Tibial artery (tissue), 4 donors: ENCODE measurements around the gene VILL.

Experiments
- DNase-seq, 2 donors: peaks; one replicate each; pipeline ENCODE4 v3.0.0-alpha.2; 2019
- H3K27ac ChIP-seq, 2 donors: fragments of 200-600 bp; sonication (generic) in 1 of 2; 1 replicate in 1 of 2; 2 replicates in 1 of 2; pipeline ENCODE4 v1.5.1; 2018 to 2019; ENCODE audit warnings: mild to moderate bottlenecking in 1 of 2
- H3K27me3 ChIP-seq, 2 donors: fragments of 200-600 bp; sonication (generic) in 1 of 2; one replicate each; pipeline versions ENCODE4 v1.5.1 to v1.6.0; 2016 to 2019
- H3K36me3 ChIP-seq, 3 donors: fragments of 200-600 bp; sonication (generic) in 2 of 3; one replicate each; pipeline ENCODE4 v1.5.1; 2016 to 2019; ENCODE audit warnings: mild to moderate bottlenecking in 2 of 3
- H3K4me1 ChIP-seq, 4 donors: fragments of 200-600 bp; sonication (generic) in 2 of 4; 1 replicate in 3 of 4; 2 replicates in 1 of 4; pipeline ENCODE4 v1.5.1; 2016 to 2019
- H3K4me3 ChIP-seq, 2 donors: fragments of 200-600 bp; sonication (generic) in 1 of 2; 1 replicate in 1 of 2; 2 replicates in 1 of 2; pipeline ENCODE4 v1.5.1; 2018 to 2019; ENCODE audit warnings: mild to moderate bottlenecking in 2 of 2
- H3K9me3 ChIP-seq, 3 donors: fragments of 200-600 bp; sonication (generic) in 1 of 3; one replicate each; pipeline ENCODE4 v1.5.1; 2016 to 2019
- CTCF ChIP-seq, 2 experiments: fragments of 200-600 bp in 1 of 2; fragments of 450-650 bp in 1 of 2; IDR thresholded peaks; one replicate each; pipeline ENCODE4 v1.5.1; 2017 to 2019; ENCODE audit warnings: antibody characterized with exemption in 2 of 2, mild to moderate bottlenecking in 1 of 2, moderate library complexity in 1 of 2
- intact Hi-C: fragments of 100-400 bp; cut with DNase I; formaldehyde crosslinking; loops from one replicate; pipeline ENCODE4 v1.15.0; 2023; ENCODE audit warnings: low total_unique reads

VILL gene

DNA sequence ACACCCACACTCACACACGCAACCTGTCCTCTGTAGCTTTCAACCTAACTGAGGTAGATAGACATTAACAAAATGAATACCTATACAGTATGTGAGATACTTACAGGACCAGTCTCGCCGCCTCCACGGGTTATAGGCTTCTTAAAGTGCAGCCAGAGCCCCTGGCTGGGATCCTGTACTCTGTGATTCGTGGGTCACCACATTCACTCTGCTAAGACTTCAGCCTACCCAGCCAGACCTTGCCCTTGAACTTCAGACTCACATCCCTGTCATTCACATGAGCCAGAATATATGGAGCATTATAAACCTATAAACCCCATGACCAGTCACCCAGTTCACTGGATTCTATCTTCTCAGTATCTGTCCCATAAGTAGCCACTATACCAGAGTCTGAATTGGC is 49.8 kb downstream of the VILL start:
- intact Hi-C loops = no loop called here
- H3K4me3 ChIP-seq = no peak overlapping the region
- no peak for DNase-seq

DNA sequence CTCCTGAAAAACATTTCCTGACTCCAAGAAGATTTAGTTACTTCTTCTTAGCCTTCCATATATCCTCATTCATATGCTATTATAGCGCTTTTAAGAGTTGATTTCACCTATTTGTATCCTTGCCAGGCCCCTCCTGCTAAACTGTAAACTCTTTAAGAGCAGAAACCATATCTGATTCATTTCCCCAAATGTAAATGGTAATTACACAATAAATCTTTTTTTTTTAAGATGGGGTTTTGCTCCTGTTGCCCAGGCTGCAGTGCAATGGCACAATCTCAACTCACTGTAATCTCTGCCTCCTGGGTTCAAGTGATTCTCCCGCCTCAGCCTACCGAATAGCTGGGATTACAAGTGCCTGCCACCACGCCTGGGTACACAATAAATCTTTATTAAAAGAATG is 52.9 kb downstream of the VILL start:
- Histone ChIP-seq H3K27ac (no peak overlapping the region), H3K4me3 (no peak overlapping the region), H3K36me3 (no peaks in the 10 kb centered on the region), H3K9me3 (no peaks in the 10 kb centered on the region), H3K27me3 (no peaks in the 10 kb centered on the region), H3K4me1 (peaks cover 0 to 14% (median 10%) of the 10 kb centered on the region in 4 donors)
- TF ChIP-seq CTCF (IDR thresholded peaks at IDR 0.05) = no peak
- no peak for DNase-seq
- intact Hi-C loops = no loop called here

More for the DNA sequence above, 49.8 kb downstream of the VILL start:
- Histone ChIP-seq H3K27ac (no peak overlapping the region), H3K36me3 (no peaks in the 10 kb centered on the region), H3K4me1 (peaks cover 0 to 14% (median 10%) of the 10 kb centered on the region in 4 donors), H3K9me3 (no peaks in the 10 kb centered on the region), H3K27me3 (no peaks in the 10 kb centered on the region)
- TF ChIP-seq CTCF (IDR thresholded peaks at IDR 0.05) = no peak

- intact Hi-C loops = no loop called here
- no peaks in the 10 kb centered on the region for H3K36me3 ChIP-seq
- DNase-seq = no peak
- TF ChIP-seq CTCF (IDR thresholded peaks at IDR 0.05) = no peak
- no peak overlapping the region for H3K27ac ChIP-seq
- peaks cover 0 to 7% (median 1%) of the 10 kb centered on the region in 4 donors for H3K4me1 ChIP-seq
- no peaks in the 10 kb centered on the region for H3K9me3 ChIP-seq
- no peaks in the 10 kb centered on the region for H3K27me3 ChIP-seq
- H3K4me3 ChIP-seq = no peak overlapping the region
Measured at GRCh38 chr3:38046027-38046426, 55.4 kb downstream of the VILL start.

GRCh38 chr3:38046821-38047220 is 56.2 kb downstream of the VILL start:
- no peak overlapping the region for H3K4me3 ChIP-seq
- H3K27ac ChIP-seq = no peak overlapping the region
- no peaks in the 10 kb centered on the region for H3K9me3 ChIP-seq
- no peak for DNase-seq
- no peak for TF ChIP-seq CTCF (IDR thresholded peaks at IDR 0.05)
- H3K36me3 ChIP-seq = no peaks in the 10 kb centered on the region
- peaks cover 0 to 7% (median 1%) of the 10 kb centered on the region in 4 donors for H3K4me1 ChIP-seq
- intact Hi-C loops = no loop called here
- no peaks in the 10 kb centered on the region for H3K27me3 ChIP-seq

DNA sequence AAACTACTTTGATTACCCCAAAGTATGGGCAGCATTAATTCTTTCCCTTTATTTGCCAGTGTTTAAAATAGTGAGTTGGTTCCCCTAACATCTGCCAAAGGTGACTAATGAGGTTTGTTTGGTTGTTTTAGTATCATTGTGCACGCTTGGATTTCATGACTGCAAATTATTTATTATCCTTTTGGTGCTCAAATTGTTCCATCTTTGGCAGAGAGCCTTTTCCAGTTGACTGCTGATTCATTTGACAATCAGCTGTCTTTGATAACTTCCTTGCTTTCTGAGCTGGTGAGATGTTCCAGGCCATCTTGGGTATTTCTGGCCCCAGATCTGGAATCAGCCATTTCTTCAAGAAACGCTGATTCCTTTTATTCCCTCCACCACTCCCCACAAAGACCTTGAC is 57.3 kb downstream of the VILL start:
- TF ChIP-seq CTCF (IDR thresholded peaks at IDR 0.05) = no peak
- Histone ChIP-seq H3K4me3 (no peak overlapping the region), H3K4me1 (peaks cover 0 to 7% (median 1%) of the 10 kb centered on the region in 4 donors), H3K36me3 (no peaks in the 10 kb centered on the region), H3K27ac (no peak overlapping the region), H3K9me3 (no peaks in the 10 kb centered on the region), H3K27me3 (no peaks in the 10 kb centered on the region)
- DNase-seq = no peak
- intact Hi-C loops = no loop called here
